ENCODE measurements around the gene PPP2R2C.

PPP2R2C gene

GRCh38 chr4:6272863-6273660 is 199.4 kb downstream of the PPP2R2C start:
- no peak overlapping the region for H3K4me3 ChIP-seq (ENCODE audit: low read depth in 1 of 2, low read length in 2 of 2)
- no peaks in the 10 kb centered on the region for H3K9me3 ChIP-seq (ENCODE audit: insufficient read depth, low read length, severe bottlenecking)
- H3K27me3 ChIP-seq (ENCODE audit: insufficient read depth, low read length, poor library complexity) = no peaks in the 10 kb centered on the region
- H3K9ac ChIP-seq (ENCODE audit: low read depth, low read length) = no peak overlapping the region
- H3K36me3 ChIP-seq (ENCODE audit: insufficient read depth, low read length) = no peaks in the 10 kb centered on the region
- TF ChIP-seq CTCF (IDR thresholded peaks at IDR 0.05; ENCODE audit: borderline replicate concordance, extremely low read depth, low read length, poor library complexity, severe bottlenecking) = no peak
- TF ChIP-seq EZH2 (IDR thresholded peaks at IDR 0.05; ENCODE audit: borderline replicate concordance, low read depth, low read length, severe bottlenecking) = no peak
- H2AFZ ChIP-seq (ENCODE audit: low read depth, low read length) = no peak overlapping the region
- H3K4me1 ChIP-seq (ENCODE audit: insufficient read depth, low read length) = no peaks in the 10 kb centered on the region
- no peak overlapping the region for H3K4me2 ChIP-seq (ENCODE audit: insufficient read depth, low read length)
- no peaks in the 10 kb centered on the region for H3K79me2 ChIP-seq (ENCODE audit: insufficient read depth, low read length)
- no peak for ATAC-seq (ENCODE audit: insufficient read depth, low read depth)
- DNase-seq = no peak
- no peak overlapping the region for H3K27ac ChIP-seq (ENCODE audit: low read length)
- 0 out of 2 replicates have a peak, but pooled peaks cover 2% of the 10 kb centered on the region for H4K20me1 ChIP-seq (ENCODE audit: insufficient read depth, low read length)

- Histone ChIP-seq H4K20me1 (ENCODE audit: insufficient read depth, low read length) (no peaks in the 10 kb centered on the region), H2AFZ (ENCODE audit: low read depth, low read length) (no peak overlapping the region), H3K27ac (ENCODE audit: low read length) (no peak overlapping the region), H3K27me3 (ENCODE audit: insufficient read depth, low read length, poor library complexity) (no peaks in the 10 kb centered on the region), H3K4me2 (ENCODE audit: insufficient read depth, low read length) (no peak overlapping the region), H3K9ac (ENCODE audit: low read depth, low read length) (no peak overlapping the region), H3K9me3 (ENCODE audit: insufficient read depth, low read length, severe bottlenecking) (no peaks in the 10 kb centered on the region), H3K4me1 (ENCODE audit: insufficient read depth, low read length) (no peaks in the 10 kb centered on the region), H3K36me3 (ENCODE audit: insufficient read depth, low read length) (no peaks in the 10 kb centered on the region), H3K79me2 (ENCODE audit: insufficient read depth, low read length) (no peaks in the 10 kb centered on the region), H3K4me3 (ENCODE audit: low read depth in 1 of 2, low read length in 2 of 2) (no peak overlapping the region)
- TF ChIP-seq CTCF (IDR thresholded peaks at IDR 0.05; ENCODE audit: borderline replicate concordance, extremely low read depth, low read length, poor library complexity, severe bottlenecking) (no peak), EZH2 (IDR thresholded peaks at IDR 0.05; ENCODE audit: borderline replicate concordance, low read depth, low read length, severe bottlenecking) (no peak)
- DNase-seq = no peak
- ATAC-seq (ENCODE audit: insufficient read depth, low read depth) = no peak
Observed at GRCh38 chr4:6271701-6272465, 200.5 kb downstream of the PPP2R2C start.

GRCh38 chr4:6271206-6271605 is 201.2 kb downstream of the PPP2R2C start:
- DNase-seq (no peak), ATAC-seq (ENCODE audit: insufficient read depth, low read depth) (no peak)
- H3K9me3 ChIP-seq (ENCODE audit: insufficient read depth, low read length, severe bottlenecking) = no peaks in the 10 kb centered on the region
- no peak overlapping the region for H3K4me2 ChIP-seq (ENCODE audit: insufficient read depth, low read length)
- TF ChIP-seq CTCF (IDR thresholded peaks at IDR 0.05; ENCODE audit: borderline replicate concordance, extremely low read depth, low read length, poor library complexity, severe bottlenecking) (no peak), EZH2 (IDR thresholded peaks at IDR 0.05; ENCODE audit: borderline replicate concordance, low read depth, low read length, severe bottlenecking) (no peak)
- H3K4me1 ChIP-seq (ENCODE audit: insufficient read depth, low read length) = no peaks in the 10 kb centered on the region
- no peak overlapping the region for H3K9ac ChIP-seq (ENCODE audit: low read depth, low read length)
- H3K27me3 ChIP-seq (ENCODE audit: insufficient read depth, low read length, poor library complexity) = no peaks in the 10 kb centered on the region
- no peak overlapping the region for H3K27ac ChIP-seq (ENCODE audit: low read length)
- H4K20me1 ChIP-seq (ENCODE audit: insufficient read depth, low read length) = no peaks in the 10 kb centered on the region
- H3K79me2 ChIP-seq (ENCODE audit: insufficient read depth, low read length) = no peaks in the 10 kb centered on the region
- no peaks in the 10 kb centered on the region for H3K36me3 ChIP-seq (ENCODE audit: insufficient read depth, low read length)
- H2AFZ ChIP-seq (ENCODE audit: low read depth, low read length) = no peak overlapping the region
- no peak overlapping the region for H3K4me3 ChIP-seq (ENCODE audit: low read depth in 1 of 2, low read length in 2 of 2)
